Erythroblast (primary cell): ENCODE data around the gene TBK1.

Source experiments
- GATA1 ChIP-seq: IDR thresholded peaks from 2 replicates; pipeline ENCODE4 v1.6.1; 2011; ENCODE audit warnings: low read depth, mild to moderate bottlenecking, control low read depth, low read length, moderate library complexity
- POLR2A ChIP-seq: IDR thresholded peaks from 2 replicates; pipeline ENCODE4 v1.6.1; 2011; ENCODE audit warnings: mild to moderate bottlenecking, low read length

- no peak for TF ChIP-seq POLR2A
- TF ChIP-seq GATA1, result no peak
These were observed 4.2 kb downstream of the TBK1 start for GRCh38 chr12:64456119-64456518.
